Gastrocnemius medialis (tissue), 4 donors: ENCODE data around the gene PIAS1.

ENCODE experiments used
- CTCF ChIP-seq, 5 experiments: fragments of 450-650 bp in 3 of 5; fragments of 200-600 bp in 2 of 5; sonication (generic) in 2 of 5; IDR thresholded peaks in 4 of 5; conservative IDR thresholded peaks in 1 of 5; 1 replicate in 4 of 5; 2 replicates in 1 of 5; pipeline ENCODE4 v1.5.1; 2016 to 2019; ENCODE audit warnings: antibody characterized with exemption in 5 of 5, mild to moderate bottlenecking in 3 of 5, moderate library complexity in 3 of 5
- POLR2A ChIP-seq, 2 donors: fragments of 450-650 bp; IDR thresholded peaks; one replicate each; pipeline ENCODE4 v1.6.1; 2017; ENCODE audit warnings: antibody characterized with exemption in 2 of 2, mild to moderate bottlenecking in 2 of 2, moderate library complexity in 2 of 2

- TF ChIP-seq CTCF (IDR thresholded peaks at IDR 0.05 in 4 of 5, conservative IDR thresholded peaks at IDR 0.05 in 1 of 5) (no peak), POLR2A (IDR thresholded peaks at IDR 0.05) (no peak)
Measured at GRCh38 chr15:68208636-68209240, 154.6 kb downstream of the PIAS1 start.
